Mucosa of stomach (tissue), 1 donor: ENCODE data around the gene ELMO1.
"Not testable (repeated sequence)": the region's sequence is repeated elsewhere in the genome, so short reads cannot be mapped to it uniquely, and the experiment has no call there.

Source experiments
- H3K27me3 ChIP-seq: one replicate; pipeline ENCODE4 v1.7.0; 2013; ENCODE audit warnings: mild to moderate bottlenecking, low read length; ENCODE audit not compliant: control insufficient read depth, insufficient read depth
- H3K36me3 ChIP-seq: one replicate; pipeline ENCODE4 v1.7.0; 2013; ENCODE audit warnings: low read length; ENCODE audit not compliant: control insufficient read depth, insufficient read depth
- H3K4me1 ChIP-seq: one replicate; pipeline ENCODE4 v1.7.0; 2013; ENCODE audit warnings: mild to moderate bottlenecking, low read length; ENCODE audit not compliant: control insufficient read depth, insufficient read depth
- H3K4me3 ChIP-seq: one replicate; pipeline ENCODE4 v1.7.0; 2013; ENCODE audit warnings: low read length
- H3K9ac ChIP-seq: one replicate; pipeline ENCODE4 v1.7.0; 2013; ENCODE audit warnings: mild to moderate bottlenecking, low read length, moderate library complexity
- H3K9me3 ChIP-seq: one replicate; pipeline ENCODE4 v1.7.0; 2013; ENCODE audit warnings: mild to moderate bottlenecking, low read length, moderate library complexity; ENCODE audit not compliant: control insufficient read depth
- donor health status: Pancreatic carcinoma.

The ELMO1 gene

DNA sequence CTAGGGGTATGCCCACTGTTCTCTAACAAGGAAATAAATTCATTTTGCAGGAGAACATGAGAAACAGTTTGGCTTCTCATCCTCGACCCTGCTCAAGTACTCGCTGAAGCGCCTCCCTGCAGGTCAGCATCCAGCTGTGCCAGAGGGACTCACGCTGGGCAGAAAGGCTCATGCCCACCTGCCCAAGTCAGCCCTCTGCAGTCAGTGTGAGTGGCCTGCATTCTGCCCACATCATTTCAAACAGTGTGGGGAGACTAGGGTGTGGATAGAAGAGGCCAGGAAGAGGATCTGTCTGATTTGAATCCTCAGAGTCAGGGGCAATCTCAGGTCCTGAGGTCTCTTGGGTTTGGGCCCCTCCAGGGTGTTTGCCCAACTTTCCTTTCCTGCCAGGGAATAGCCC, 297.8 kb downstream of the ELMO1 start:
- Histone ChIP-seq H3K27me3 (no peaks in the 10 kb centered on the region), H3K9me3 (no peaks in the 10 kb centered on the region), H3K4me1 (no peaks in the 10 kb centered on the region), H3K36me3 (no peaks in the 10 kb centered on the region), H3K4me3 (no peak overlapping the region), H3K9ac (no peak overlapping the region)

- H3K4me3 ChIP-seq, result no peak overlapping the region
- H3K4me1 ChIP-seq, result no peaks in the 10 kb centered on the region
- no peak overlapping the region for H3K9ac ChIP-seq
- H3K36me3 ChIP-seq, result no peaks in the 10 kb centered on the region
- H3K9me3 ChIP-seq, result no peaks in the 10 kb centered on the region
- H3K27me3 ChIP-seq, result no peaks in the 10 kb centered on the region
Measured at GRCh38 chr7:37150180-37150579, 298.5 kb downstream of the ELMO1 start.

DNA sequence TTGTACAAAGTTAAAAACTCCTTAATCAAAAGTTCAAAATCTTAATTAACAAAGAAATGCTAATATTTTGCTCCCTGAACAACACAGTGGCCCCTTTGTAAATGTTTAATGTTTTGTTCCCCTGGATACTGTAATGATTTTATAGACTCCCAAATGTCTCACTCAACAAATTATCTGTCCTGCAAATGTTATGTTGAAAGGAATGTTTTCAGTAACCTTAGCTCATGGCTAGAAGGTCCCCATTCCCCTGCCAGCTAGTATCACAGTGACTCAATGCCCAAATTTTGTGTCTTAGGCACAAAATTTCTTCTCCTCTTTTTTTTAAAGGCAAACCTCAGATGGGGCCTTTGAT, 298.9 kb downstream of the ELMO1 start:
- H3K27me3 ChIP-seq, result no peaks in the 10 kb centered on the region

DNA sequence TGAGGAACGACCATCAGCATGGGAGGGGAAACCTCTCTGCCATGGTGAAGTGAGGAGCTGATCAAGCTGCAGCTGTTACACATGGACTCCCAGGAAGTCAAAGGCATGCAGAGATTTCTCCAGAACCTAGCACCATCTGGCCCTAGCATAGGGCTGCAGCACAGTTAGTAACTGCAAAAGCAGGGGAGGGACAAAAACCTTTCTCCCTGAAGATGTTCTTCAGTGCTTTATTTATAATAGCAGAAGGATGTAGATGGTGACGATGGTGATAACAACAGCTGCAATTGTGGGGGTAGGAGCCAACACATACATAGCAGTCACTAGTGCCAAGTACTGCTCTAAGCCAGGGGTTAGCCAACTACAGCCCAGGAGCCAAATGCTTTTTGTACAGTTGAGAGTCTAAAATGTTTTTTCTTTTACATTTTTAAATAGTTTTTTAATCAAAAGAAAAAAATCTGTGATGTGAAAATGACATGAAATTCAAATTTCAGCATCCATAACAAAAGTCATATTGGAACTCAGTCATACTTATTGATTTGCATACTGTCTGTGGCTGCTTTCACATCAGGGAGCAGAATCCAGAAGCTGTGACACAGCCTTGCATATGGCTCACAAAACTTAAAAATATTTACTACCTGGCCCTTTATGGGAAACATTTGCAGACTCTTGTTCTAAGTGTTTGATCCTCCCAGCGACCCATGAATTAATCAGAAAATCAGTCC, 299.5 kb downstream of the ELMO1 start:
- no peak overlapping the region for H3K4me3 ChIP-seq
- H3K27me3 ChIP-seq, result no peaks in the 10 kb centered on the region
- H3K36me3 ChIP-seq, result no peaks in the 10 kb centered on the region
- H3K4me1 ChIP-seq, result no peaks in the 10 kb centered on the region
- no peaks in the 10 kb centered on the region for H3K9me3 ChIP-seq
- no peak overlapping the region for H3K9ac ChIP-seq

More for the DNA sequence above, 298.9 kb downstream of the ELMO1 start:
- Histone ChIP-seq H3K4me1 (no peaks in the 10 kb centered on the region), H3K9ac (no peak overlapping the region), H3K9me3 (no peaks in the 10 kb centered on the region), H3K36me3 (no peaks in the 10 kb centered on the region), H3K4me3 (no peak overlapping the region)

DNA sequence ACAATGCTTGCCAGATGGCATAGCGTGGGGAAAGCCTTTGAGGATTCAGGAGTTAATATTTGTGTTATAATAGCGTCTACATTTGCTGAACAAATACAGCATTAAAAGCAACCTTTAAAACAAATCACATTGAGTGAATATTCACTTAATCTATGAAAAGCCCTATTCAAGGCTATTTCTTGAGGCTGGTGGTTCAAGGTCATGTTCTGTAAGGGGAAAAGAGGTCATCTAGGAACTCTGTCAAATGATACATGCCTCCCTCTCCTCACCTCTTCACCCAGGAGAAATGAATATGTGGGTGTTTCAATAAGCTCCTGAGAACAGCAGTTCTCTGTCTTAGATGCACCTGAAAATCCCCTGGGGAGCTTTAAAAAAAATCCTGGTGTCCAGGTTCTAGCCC, 303.0 kb downstream of the ELMO1 start:
- H3K9me3 ChIP-seq, result no peaks in the 10 kb centered on the region
- H3K4me1 ChIP-seq, result no peaks in the 10 kb centered on the region
- no peaks in the 10 kb centered on the region for H3K27me3 ChIP-seq
- no peak overlapping the region for H3K9ac ChIP-seq
- no peaks in the 10 kb centered on the region for H3K36me3 ChIP-seq
- no peak overlapping the region for H3K4me3 ChIP-seq

GRCh38 chr7:37144423-37144822, 304.2 kb downstream of the ELMO1 start:
- no peaks in the 10 kb centered on the region for H3K9me3 ChIP-seq
- H3K4me1 ChIP-seq, result no peaks in the 10 kb centered on the region
- no peak overlapping the region for H3K9ac ChIP-seq
- H3K36me3 ChIP-seq, result no peaks in the 10 kb centered on the region
- H3K4me3 ChIP-seq, result no peak overlapping the region
- H3K27me3 ChIP-seq, result no peaks in the 10 kb centered on the region

DNA sequence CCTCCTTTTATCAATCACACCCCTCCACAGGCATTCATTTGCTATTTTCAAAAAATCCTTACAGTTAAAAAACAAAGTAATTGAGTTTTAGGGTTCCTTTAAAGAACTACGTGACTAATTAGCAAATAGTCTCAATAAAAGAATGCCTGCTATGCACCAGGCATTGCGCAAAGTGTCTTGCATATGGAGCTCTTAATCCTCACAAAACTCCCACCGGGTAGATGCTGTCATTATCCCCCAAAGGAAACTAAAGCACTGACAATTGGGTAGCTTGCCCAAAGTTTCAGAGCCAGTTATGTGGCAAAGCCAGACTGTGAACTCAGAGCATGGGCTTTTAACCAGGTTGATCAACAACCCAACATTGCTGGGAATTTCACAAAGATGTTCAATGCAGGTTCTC, 305.7 kb downstream of the ELMO1 start:
- no peaks in the 10 kb centered on the region for H3K9me3 ChIP-seq
- H3K27me3 ChIP-seq, result no peaks in the 10 kb centered on the region
- H3K4me1 ChIP-seq, result no peaks in the 10 kb centered on the region
- no peaks in the 10 kb centered on the region for H3K36me3 ChIP-seq
- H3K9ac ChIP-seq, result no peak overlapping the region
- H3K4me3 ChIP-seq, result no peak overlapping the region

GRCh38 chr7:37141742-37142141, 306.9 kb downstream of the ELMO1 start:
- no peaks in the 10 kb centered on the region for H3K9me3 ChIP-seq
- H3K27me3 ChIP-seq, result no peaks in the 10 kb centered on the region
- no peaks in the 10 kb centered on the region for H3K4me1 ChIP-seq
- no peak overlapping the region for H3K4me3 ChIP-seq
- no peak overlapping the region for H3K9ac ChIP-seq
- no peaks in the 10 kb centered on the region for H3K36me3 ChIP-seq

- H3K27me3 ChIP-seq, H3K36me3 ChIP-seq, H3K9ac ChIP-seq, H3K4me1 ChIP-seq, H3K4me3 ChIP-seq, H3K9me3 ChIP-seq: not testable (repeated sequence)
Measured at GRCh38 chr7:37133902-37134301, 314.8 kb downstream of the ELMO1 start.

- no peaks in the 10 kb centered on the region for H3K27me3 ChIP-seq
- H3K9me3 ChIP-seq, result no peaks in the 10 kb centered on the region
- H3K36me3 ChIP-seq, result no peaks in the 10 kb centered on the region
- no peak overlapping the region for H3K9ac ChIP-seq
- H3K4me1 ChIP-seq, result no peaks in the 10 kb centered on the region
- no peak overlapping the region for H3K4me3 ChIP-seq
Measured at GRCh38 chr7:37131855-37132254, 316.8 kb downstream of the ELMO1 start.

DNA sequence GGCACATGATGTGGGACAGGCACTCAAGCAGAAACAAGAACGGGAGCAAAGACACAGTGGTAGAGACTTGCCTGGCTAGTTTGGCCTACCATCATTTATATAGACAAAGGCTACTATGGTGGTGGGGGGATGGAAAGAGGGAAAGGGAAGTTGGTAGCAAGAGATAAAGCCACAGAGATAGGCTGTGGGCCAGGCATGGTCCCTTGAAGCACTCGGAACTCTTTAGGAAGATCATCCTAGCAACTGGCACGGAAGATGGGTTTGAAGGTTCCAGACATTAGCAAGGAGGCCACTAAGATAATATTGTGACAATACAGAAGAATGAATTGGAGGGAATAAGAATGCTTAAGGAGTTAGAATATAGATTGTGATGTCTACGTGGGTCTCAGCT, 319.6 kb downstream of the ELMO1 start:
- no peaks in the 10 kb centered on the region for H3K9me3 ChIP-seq
- no peaks in the 10 kb centered on the region for H3K36me3 ChIP-seq
- no peaks in the 10 kb centered on the region for H3K27me3 ChIP-seq
- no peaks in the 10 kb centered on the region for H3K4me1 ChIP-seq
- no peak overlapping the region for H3K9ac ChIP-seq
- H3K4me3 ChIP-seq, result no peak overlapping the region

- Histone ChIP-seq H3K27me3 (no peaks in the 10 kb centered on the region), H3K4me1 (no peaks in the 10 kb centered on the region), H3K4me3 (no peak overlapping the region), H3K9me3 (no peaks in the 10 kb centered on the region), H3K9ac (no peak overlapping the region), H3K36me3 (no peaks in the 10 kb centered on the region)
Measured at GRCh38 chr7:37128327-37129034, 320.2 kb downstream of the ELMO1 start.
